HepG2 (cell line): ENCODE measurements around the gene FRMD4A. TPM values are rescaled to one million over a fixed set of nuclear protein-coding genes. Genes with fewer than 3 reads are reported as not detected.

Experiments
- ATAC-seq: fragments of 200-7000 bp; cut with Tn5 transposase; 3 replicates; pipeline ENCODE4 v1.9.1; 2020; ENCODE audit warnings: mild to moderate bottlenecking, moderate library complexity
- BruUV-seq: library from RNA; stranded (reverse); fragments of 400-500 nt; replicated peaks from 2 replicates; lab custom pipeline; 2021; lab: Mats Ljungman, UMichigan
- CTCF ChIA-PET: fragments of 300-600 bp; formaldehyde crosslinking; extraction: SDS; loops from one replicate; lab custom pipeline; 2021; ENCODE audit warnings: low total read pairs, inconsistent platforms, low intra/inter-chr PET ratio; lab: Yijun Ruan, JAX
- POLR2A ChIA-PET: fragments of 350-600 bp; sonication (Branson Sonifier 250); formaldehyde crosslinking; loops from one replicate; lab custom pipeline; 2020; ENCODE audit warnings: antibody characterized with exemption, inconsistent platforms; lab: Yijun Ruan, JAX
- DNase-seq: peaks from one replicate; pipeline ENCODE4 v3.0.0-alpha.2; 2015; ENCODE audit warnings: low spot score
- FAIRE-seq: peaks from 3 replicates; lab custom pipeline; 2011; peaks lifted over from hg19 to GRCh38; lab: Jason Lieb, UNC
- H2AFZ ChIP-seq: one replicate; pipeline ENCODE4 v1.6.1; 2011; ENCODE audit warnings: low read length, inconsistent platforms
- H3K27ac ChIP-seq: fragments of 300-600 bp; 3 replicates; pipeline ENCODE4 v1.8.0; 2011; ENCODE audit warnings: mixed run types, mild to moderate bottlenecking, mixed read lengths, low read length, inconsistent platforms; ENCODE audit not compliant: insufficient read depth; ENCODE audit errors: extremely low read length
- H3K27me3 ChIP-seq, 2 experiments: fragments of 200-600 bp in 1 of 2; 2 replicates in 1 of 2; 3 replicates in 1 of 2; pipeline versions ENCODE4 v1.6.0 to v1.8.0; 2011; ENCODE audit warnings: low read length in 2 of 2, mild to moderate bottlenecking in 2 of 2, moderate library complexity in 2 of 2, inconsistent platforms in 1 of 2; ENCODE audit not compliant: insufficient read depth in 2 of 2, control insufficient read depth in 1 of 2
- H3K36me3 ChIP-seq, 2 experiments: fragments of 200-600 bp in 1 of 2; replicated peaks in 1 of 2; 2 replicates in 1 of 2; 3 replicates in 1 of 2; pipeline versions ENCODE4 v1.5.1 to v1.8.0; 2011; ENCODE audit warnings: low read length in 2 of 2, inconsistent platforms in 1 of 2; ENCODE audit not compliant: insufficient read depth in 2 of 2, control insufficient read depth in 1 of 2
- H3K4me1 ChIP-seq: 2 replicates; pipeline ENCODE4 v1.5.1; 2012; ENCODE audit warnings: low read length, inconsistent platforms; ENCODE audit not compliant: insufficient read depth
- H3K4me2 ChIP-seq: 2 replicates; pipeline ENCODE4 v1.6.0; 2011; ENCODE audit warnings: low read depth, low read length, inconsistent platforms
- H3K4me3 ChIP-seq, 3 experiments: fragments of 200-600 bp in 1 of 3; sonication (generic), shearing (Covaris generic) in 1 of 3; replicated peaks in 1 of 3; 2 replicates each; pipeline ENCODE4 v1.5.1; 2011 to 2016; ENCODE audit warnings: low read length in 3 of 3, inconsistent platforms in 2 of 3, low read depth in 2 of 3, mild to moderate bottlenecking in 2 of 3, control low read depth in 1 of 3, mixed read lengths in 1 of 3; ENCODE audit not compliant: insufficient read depth in 1 of 3
- H3K79me2 ChIP-seq: one replicate; pipeline ENCODE4 v1.6.1; 2011; ENCODE audit warnings: low read length, inconsistent platforms; ENCODE audit not compliant: insufficient read depth
- H3K9ac ChIP-seq: 2 replicates; pipeline ENCODE4 v1.6.0; 2011; ENCODE audit warnings: mild to moderate bottlenecking, low read depth, low read length, inconsistent platforms; ENCODE audit not compliant: insufficient read depth
- H3K9me3 ChIP-seq: 2 replicates; pipeline ENCODE4 v1.5.1; 2012; ENCODE audit warnings: mild to moderate bottlenecking, low read length
- H4K20me1 ChIP-seq: 2 replicates; pipeline ENCODE4 v1.6.0; 2011; ENCODE audit warnings: inconsistent platforms, mild to moderate bottlenecking, low read length, moderate library complexity; ENCODE audit not compliant: insufficient read depth
- NFE2 ChIP-seq: sonication (generic); formaldehyde crosslinking; IDR thresholded peaks from 2 replicates; pipeline ENCODE4 v1.4.0; 2020; ENCODE audit warnings: missing genetic modification reagents
- PHF8 ChIP-seq: sonication (generic); formaldehyde crosslinking; IDR thresholded peaks from 2 replicates; pipeline ENCODE4 v1.5.0; 2020; ENCODE audit warnings: missing genetic modification reagents
- ZZZ3 ChIP-seq: sonication (generic); formaldehyde crosslinking; IDR thresholded peaks from 2 replicates; pipeline ENCODE4 v1.4.0; 2020; ENCODE audit warnings: missing genetic modification reagents, mild to moderate bottlenecking, borderline replicate concordance
- WGBS: methylation state at CpG from one replicate; pipeline ENCODE4 v1.1.6; 2017; ENCODE audit warnings: low lambda C conversion rate; 5-methylcytosine and 5-hydroxymethylcytosine counted together
- in situ Hi-C: cut with HindIII; loops from 2 replicates; pipeline ENCODE4 v1.10.0; 2017; ENCODE audit warnings: low pct_unique_long_range_greater_than_20kb; ENCODE audit not compliant: extremely low pct_ligation_motif_present
- intact Hi-C: fragments of 100-400 bp; cut with micrococcal nuclease; formaldehyde crosslinking; loops from one replicate; pipeline ENCODE4 v1.10.0; 2022; ENCODE audit not compliant: unreplicated experiment
- polyA plus RNA-seq, 8 experiments: library from polyadenylated mRNA; depleted of rRNA in 3 of 8; stranded (reverse) in 7 of 8; unstranded in 1 of 8; fragments of >200 nt; fragmentation: Illumina TruSeq in 4 of 8; extraction: Trizol in 4 of 8; gene quantifications; 2 replicates each; pipeline versions ENCODE4 v1.2.1 to v1.2.3, GENCODE V29; 2011 to 2016; ENCODE audit warnings: low read depth in 4 of 8, missing spikeins in 1 of 8, mixed read lengths in 1 of 8; ENCODE audit not compliant: insufficient read depth in 1 of 8
- total RNA-seq, 5 experiments: library from RNA; depleted of rRNA; stranded (reverse); fragments of >200 nt; fragmentation: Illumina TruSeq; extraction: Trizol; gene quantifications; 2 replicates each; pipeline ENCODE4 v1.2.3, GENCODE V29; 2016; ENCODE audit warnings: low read depth in 1 of 5
- TF ChIP-seq, protein P1 (sequence below): sonication (generic); formaldehyde crosslinking; IDR thresholded peaks from 2 replicates; pipeline ENCODE4; 2020; ENCODE audit warnings: missing genetic modification reagents, mild to moderate bottlenecking, borderline replicate concordance
- TF ChIP-seq, protein P2 (sequence below): fragments of 450-650 bp; IDR thresholded peaks from 2 replicates; pipeline ENCODE4 v1.6.1; 2016

The FRMD4A gene
- total and polyA plus RNA-seq, 2 of the 13 experiments (the other 11 are each of a cell fraction or from before 2014, with no cell fraction given): 0.09 to 0.26 TPM

DNA sequence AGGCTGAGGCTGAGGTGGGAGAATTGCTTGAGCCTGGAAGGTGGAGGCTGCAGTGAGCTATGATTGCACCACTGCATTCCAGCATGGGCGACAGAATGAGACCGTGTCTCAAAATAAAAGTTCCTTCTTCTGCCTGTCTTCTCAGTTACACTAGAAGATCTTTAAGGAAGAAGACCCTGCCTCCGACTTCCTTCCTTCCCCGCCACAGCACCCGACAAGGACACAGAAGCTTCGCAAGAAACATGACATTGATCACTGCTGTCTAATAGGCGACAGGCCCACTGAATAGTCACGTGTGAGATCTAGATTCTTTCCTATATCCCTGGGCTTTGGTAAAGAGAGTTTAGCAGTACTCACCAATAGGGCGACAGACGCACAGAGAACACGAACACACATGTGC is 625.8 kb downstream of the FRMD4A start (continued):
- TF ChIP-seq, protein P1, sequence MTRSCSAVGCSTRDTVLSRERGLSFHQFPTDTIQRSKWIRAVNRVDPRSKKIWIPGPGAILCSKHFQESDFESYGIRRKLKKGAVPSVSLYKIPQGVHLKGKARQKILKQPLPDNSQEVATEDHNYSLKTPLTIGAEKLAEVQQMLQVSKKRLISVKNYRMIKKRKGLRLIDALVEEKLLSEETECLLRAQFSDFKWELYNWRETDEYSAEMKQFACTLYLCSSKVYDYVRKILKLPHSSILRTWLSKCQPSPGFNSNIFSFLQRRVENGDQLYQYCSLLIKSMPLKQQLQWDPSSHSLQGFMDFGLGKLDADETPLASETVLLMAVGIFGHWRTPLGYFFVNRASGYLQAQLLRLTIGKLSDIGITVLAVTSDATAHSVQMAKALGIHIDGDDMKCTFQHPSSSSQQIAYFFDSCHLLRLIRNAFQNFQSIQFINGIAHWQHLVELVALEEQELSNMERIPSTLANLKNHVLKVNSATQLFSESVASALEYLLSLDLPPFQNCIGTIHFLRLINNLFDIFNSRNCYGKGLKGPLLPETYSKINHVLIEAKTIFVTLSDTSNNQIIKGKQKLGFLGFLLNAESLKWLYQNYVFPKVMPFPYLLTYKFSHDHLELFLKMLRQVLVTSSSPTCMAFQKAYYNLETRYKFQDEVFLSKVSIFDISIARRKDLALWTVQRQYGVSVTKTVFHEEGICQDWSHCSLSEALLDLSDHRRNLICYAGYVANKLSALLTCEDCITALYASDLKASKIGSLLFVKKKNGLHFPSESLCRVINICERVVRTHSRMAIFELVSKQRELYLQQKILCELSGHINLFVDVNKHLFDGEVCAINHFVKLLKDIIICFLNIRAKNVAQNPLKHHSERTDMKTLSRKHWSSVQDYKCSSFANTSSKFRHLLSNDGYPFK: no peak
- TF ChIP-seq NFE2: no peak

DNA sequence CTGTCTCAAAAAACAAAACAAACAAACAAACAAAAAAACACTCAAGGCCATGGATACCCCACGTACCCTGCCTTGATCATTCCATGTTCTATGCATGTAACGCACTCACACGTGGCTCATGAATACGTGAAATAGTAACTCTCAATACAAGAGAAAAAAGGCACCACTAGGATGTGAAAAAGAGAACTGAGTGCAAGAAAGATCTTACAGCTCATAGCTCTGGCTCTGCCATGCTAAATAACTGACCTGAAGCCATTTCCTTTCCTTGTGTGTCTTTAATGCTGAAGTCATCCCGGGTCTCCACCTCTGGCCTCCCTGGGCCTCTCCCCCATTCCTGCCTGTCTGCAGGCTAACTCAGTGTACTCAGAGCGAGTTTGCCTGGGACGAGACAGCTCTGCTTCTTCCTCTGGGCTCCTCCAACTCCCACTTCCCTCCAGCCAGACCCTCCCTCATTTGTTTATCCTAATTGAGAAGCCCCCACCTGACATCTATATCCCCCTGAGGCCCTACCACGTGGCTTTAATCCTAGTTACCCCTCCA is 626.7 kb downstream of the FRMD4A start:
- CTCF ChIA-PET: no interaction called here

More for the DNA sequence above, 626.7 kb downstream of the FRMD4A start:
- Histone ChIP-seq H3K79me2 (no peaks in the 10 kb centered on the region), H3K27ac (no peak overlapping the region), H3K9ac (no peak overlapping the region), H3K36me3 (no peaks in the 10 kb centered on the region), H3K27me3 (peaks cover 0 to 31% of the 10 kb centered on the region in 2 experiments; a peak in 4 of 5 replicates), H2AFZ (no peak overlapping the region), H3K9me3 (no peaks in the 10 kb centered on the region), H3K4me2 (no peak overlapping the region), H4K20me1 (no peaks in the 10 kb centered on the region), H3K4me1 (peaks cover 30% of the 10 kb centered on the region), H3K4me3 (no peak overlapping the region)
- ATAC-seq (no peak), FAIRE-seq (no peak), DNase-seq (no peak)
- in situ Hi-C loops: no loop called here
- BruUV-seq: no TSS peak
- intact Hi-C loops: no loop called here
- TF ChIP-seq PHF8: no peak
- TF ChIP-seq ZZZ3 (CRISPR knock-in tag): no peak
- TF ChIP-seq, protein P2, sequence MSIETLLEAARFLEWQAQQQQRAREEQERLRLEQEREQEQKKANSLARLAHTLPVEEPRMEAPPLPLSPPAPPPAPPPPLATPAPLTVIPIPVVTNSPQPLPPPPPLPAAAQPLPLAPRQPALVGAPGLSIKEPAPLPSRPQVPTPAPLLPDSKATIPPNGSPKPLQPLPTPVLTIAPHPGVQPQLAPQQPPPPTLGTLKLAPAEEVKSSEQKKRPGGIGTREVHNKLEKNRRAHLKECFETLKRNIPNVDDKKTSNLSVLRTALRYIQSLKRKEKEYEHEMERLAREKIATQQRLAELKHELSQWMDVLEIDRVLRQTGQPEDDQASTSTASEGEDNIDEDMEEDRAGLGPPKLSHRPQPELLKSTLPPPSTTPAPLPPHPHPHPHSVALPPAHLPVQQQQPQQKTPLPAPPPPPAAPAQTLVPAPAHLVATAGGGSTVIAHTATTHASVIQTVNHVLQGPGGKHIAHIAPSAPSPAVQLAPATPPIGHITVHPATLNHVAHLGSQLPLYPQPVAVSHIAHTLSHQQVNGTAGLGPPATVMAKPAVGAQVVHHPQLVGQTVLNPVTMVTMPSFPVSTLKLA: peak; percentile 57; the same call in 1 of the 2 replicates
- 61% methylated on average over 8 of the region's 8 CpGs for WGBS
- POLR2A ChIA-PET: no interaction called here
